Heart left ventricle (tissue), 16 donors: ENCODE measurements around the gene PRRC2C. TPM values are rescaled to one million over a fixed set of nuclear protein-coding genes. Genes with fewer than 3 reads are reported as not detected.

Experiments
- ATAC-seq, 4 donors: fragments of 200-7000 bp; cut with Tn5 transposase; one replicate each; pipeline ENCODE4 v1.9.1; 2020 to 2022; ENCODE audit warnings: moderate library complexity in 4 of 4, mild to moderate bottlenecking in 3 of 4, moderate number of reproducible peaks in 1 of 4
- DNase-seq, 5 donors: peaks; one replicate each; pipeline ENCODE4 v3.0.0-alpha.2; 2020
- H3K27ac ChIP-seq, 12 donors: fragments of 200-600 bp; sonication (generic) in 4 of 12; one replicate each; pipeline versions ENCODE4 v1.5.0 to v1.8.0; 2016 to 2022; ENCODE audit warnings: mild to moderate bottlenecking in 2 of 12
- H3K27me3 ChIP-seq, 9 donors: fragments of 200-600 bp; sonication (generic) in 2 of 9; one replicate each; pipeline versions ENCODE4 v1.5.1 to v1.8.0; 2016 to 2022; ENCODE audit warnings: mild to moderate bottlenecking in 3 of 9
- H3K36me3 ChIP-seq, 9 donors: fragments of 200-600 bp; sonication (generic) in 2 of 9; one replicate each; pipeline versions ENCODE4 v1.5.0 to v1.8.0; 2018 to 2022; ENCODE audit warnings: mild to moderate bottlenecking in 2 of 9
- H3K4me1 ChIP-seq, 12 donors: fragments of 200-600 bp; sonication (generic) in 4 of 12; one replicate each; pipeline versions ENCODE4 v1.5.0 to v1.8.0; 2016 to 2022; ENCODE audit warnings: mild to moderate bottlenecking in 3 of 12
- H3K4me3 ChIP-seq, 12 donors: fragments of 200-600 bp; sonication (generic) in 4 of 12; one replicate each; pipeline versions ENCODE4 v1.5.0 to v1.8.0; 2017 to 2022; ENCODE audit warnings: mild to moderate bottlenecking in 9 of 12, moderate library complexity in 4 of 12
- H3K9me3 ChIP-seq, 12 donors: fragments of 200-600 bp; sonication (generic) in 4 of 12; one replicate each; pipeline versions ENCODE4 v1.5.0 to v1.8.0; 2016 to 2022; ENCODE audit warnings: mild to moderate bottlenecking in 1 of 12
- CTCF ChIP-seq, 12 donors: fragments of 200-600 bp; sonication (generic) in 4 of 12; IDR thresholded peaks; one replicate each; pipeline versions ENCODE4 v1.5.0 to v1.8.0; 2018 to 2022; ENCODE audit warnings: antibody characterized with exemption in 12 of 12, mild to moderate bottlenecking in 5 of 12
- POLR2A ChIP-seq, 2 donors: fragments of 450-650 bp; IDR thresholded peaks; one replicate each; pipeline ENCODE4 v1.6.1; 2017; ENCODE audit warnings: antibody characterized with exemption in 2 of 2, mild to moderate bottlenecking in 2 of 2, moderate library complexity in 2 of 2
- WGBS, 4 donors: extraction: QIAGEN DNeasy Blood & Tissue Kit in 2 of 4; methylation state at CpG; one replicate each; pipeline versions ENCODE4 v1.1.5 to v1.1.7; 2013 to 2018; 5-methylcytosine and 5-hydroxymethylcytosine counted together
- intact Hi-C, 10 donors: fragments of 100-400 bp; cut with DNase I; formaldehyde crosslinking; loops; one replicate each; pipeline versions ENCODE4 v1.11.1 to v1.14.2; 2022
- polyA plus RNA-seq, 2 donors: library from polyadenylated mRNA; stranded (reverse); fragments of 200-250 nt; gene quantifications; one replicate each; pipeline ENCODE4 v1.2.3, GENCODE V29; 2013
- total RNA-seq, 9 donors: library from RNA; depleted of rRNA in 2 of 9; stranded (reverse); fragments of >200 nt in 2 of 9; fragmentation: NEBNext Ultra II Directional in 3 of 9; extraction: Animal tissue kit (Norgen Biotek cat#: 25700) in 3 of 9; gene quantifications; one replicate each; pipeline versions ENCODE4 v1.1.0 to v1.2.4, GENCODE V29; 2016 to 2023
- donor health status: ischemic (EF 13 %, LVEDD 7.1; RV severe dilation, severe dysfunction).
- donor health status: healthy with polysubstance abuse.
- donor health status: DM: no; HTN: yes; CAD: no.
- donor health status: DM: no; HTN: no; CAD: no.
- donor health status: ischemic (EF 25% LVEDD 6.9; RV normal size, moderate dysfunction).
- donor health status: ischemic (EF 25% LVEDD 5.7; RV mildly dilated, moderate dysfunction).
- donor health status: healthy.
- donor health status: DM: yes; HTN: yes; CAD: no.
- donor health status: ischemic (EF 35%, LVEDD 5.7; RV mildly dilated, moderate dysfunction).
- donor health status: nonischemic (EF 11% LVEDD 7.7; RV severe dilation, severe dysfunction).
- donor health status: DM: yes; HTN: yes; CAD: no.
- donor health status: PGD.
- donor health status: ischemic (EF 29% LVEDD 5.4; RV normal size, mild dysfunction).
- donor health status: nonischemic (EF 23%, LVEDD 6.1; RV moderate dilation, normal function).

The PRRC2C gene
- total and polyA plus RNA-seq, 11 donors = 21.1 to 107 (median 50.0) TPM

- DNase-seq = no peak
- no peak for ATAC-seq
- Histone ChIP-seq H3K36me3 (no peaks in the 10 kb centered on the region), H3K27ac (no peak overlapping the region), H3K4me1 (no peaks in the 10 kb centered on the region), H3K27me3 (no peaks in the 10 kb centered on the region), H3K9me3 (no peaks in the 10 kb centered on the region), H3K4me3 (no peak overlapping the region)
- WGBS, 4 donors = 94 to 98% (median 94%) methylated on average over 1 of the region's 1 CpG
- intact Hi-C loops = no loop called here
- TF ChIP-seq POLR2A (IDR thresholded peaks at IDR 0.05) (no peak), CTCF (IDR thresholded peaks at IDR 0.05) (no peak)
Observed at GRCh38 chr1:171477804-171478203, 7.5 kb upstream of the PRRC2C start.

GRCh38 chr1:171480035-171480434 lies 5.3 kb upstream of the PRRC2C start:
- no peak overlapping the region for H3K27ac ChIP-seq
- peaks cover 0 to 7% (median 1%) of the 10 kb centered on the region in 12 donors for H3K4me1 ChIP-seq
- no peak for DNase-seq
- no peak overlapping the region for H3K4me3 ChIP-seq
- TF ChIP-seq POLR2A (IDR thresholded peaks at IDR 0.05) (no peak), CTCF (IDR thresholded peaks at IDR 0.05) (no peak)
- H3K9me3 ChIP-seq = no peaks in the 10 kb centered on the region
- no peaks in the 10 kb centered on the region for H3K27me3 ChIP-seq
- no peak for ATAC-seq
- intact Hi-C loops = no loop called here
- 72 to 83% (median 80%) methylated on average over 2 of the region's 2 CpGs for WGBS, 4 donors
- no peaks in the 10 kb centered on the region for H3K36me3 ChIP-seq

GRCh38 chr1:171484760-171485374 lies 463 bp upstream of the PRRC2C start:
- peaks cover 0 to 5% (median 0%) of the 10 kb centered on the region in 9 donors for H3K36me3 ChIP-seq
- peaks cover 8 to 42% (median 36%) of the 10 kb centered on the region in 12 donors for H3K4me1 ChIP-seq
- intact Hi-C loops = loop anchor here in 1 of 10 donors (5.0 kb wide), 1 partner anchor 52 kb away; no protein-coding TSS in a partner anchor
- DNase-seq (no peak), ATAC-seq (peak; percentile 42 to 64 (median 58))
- 16 to 20% (median 17%) methylated on average over 6 of the region's 6 CpGs for WGBS, 4 donors
- no peaks in the 10 kb centered on the region for H3K9me3 ChIP-seq
- H3K27me3 ChIP-seq = no peaks in the 10 kb centered on the region
- peak overlapping the region; percentile 65 to 98 (median 86) for H3K4me3 ChIP-seq
- TF ChIP-seq POLR2A (IDR thresholded peaks at IDR 0.05) = no peak
- TF ChIP-seq CTCF (IDR thresholded peaks at IDR 0.05) = peak in 1 of 12 donors; percentile 75
- H3K27ac ChIP-seq = peak overlapping the region; percentile 37 to 99 (median 98)

GRCh38 chr1:171486048-171486519 lies 754 bp downstream of the PRRC2C start:
- 0 to 1% (median 0%) methylated on average over 17 of the region's 17 CpGs for WGBS, 4 donors
- intact Hi-C loops = loop anchor here in 1 of 10 donors (5.0 kb wide), 1 partner anchor 51 kb away; no protein-coding TSS in a partner anchor
- ATAC-seq (peak; percentile 2 to 56 (median 38)), DNase-seq (peak in 1 of 5 donors; percentile 47)
- Histone ChIP-seq H3K36me3 (peaks cover 0 to 11% (median 0%) of the 10 kb centered on the region in 9 donors), H3K4me3 (peak overlapping the region; percentile 65 to 98 (median 86)), H3K27me3 (no peaks in the 10 kb centered on the region), H3K27ac (peak overlapping the region; percentile 83 to 99 (median 98)), H3K4me1 (peaks cover 8 to 54% (median 46%) of the 10 kb centered on the region in 12 donors), H3K9me3 (no peaks in the 10 kb centered on the region)
- no peak for TF ChIP-seq CTCF (IDR thresholded peaks at IDR 0.05)
- no peak for TF ChIP-seq POLR2A (IDR thresholded peaks at IDR 0.05)
